NT2/D1 (cell line): ENCODE results near the gene NABP2.
"Not testable (repeated sequence)": the region's sequence is repeated elsewhere in the genome, so short reads cannot be mapped to it uniquely, and the experiment has no call there.

Experiments used
- DNase-seq: peaks from one replicate; pipeline ENCODE4 v3.0.0-alpha.2; 2011; ENCODE audit warnings: low read depth, low spot score
- H3K27me3 ChIP-seq: 2 replicates; pipeline ENCODE4 v1.6.0; 2011; ENCODE audit warnings: mild to moderate bottlenecking; ENCODE audit not compliant: insufficient read length, insufficient read depth
- H3K36me3 ChIP-seq: 2 replicates; pipeline ENCODE4 v1.6.1; 2011; ENCODE audit warnings: mild to moderate bottlenecking, low read length, mixed read lengths; ENCODE audit not compliant: insufficient read depth, insufficient read length
- H3K4me1 ChIP-seq: 2 replicates; pipeline ENCODE4 v1.5.1; 2011; ENCODE audit not compliant: insufficient read depth, insufficient read length
- H3K4me3 ChIP-seq: 2 replicates; pipeline ENCODE4 v1.5.1; 2011; ENCODE audit warnings: low read depth; ENCODE audit not compliant: insufficient read length
- H3K9ac ChIP-seq: 2 replicates; pipeline ENCODE4 v1.6.0; 2011; ENCODE audit warnings: low read depth; ENCODE audit not compliant: insufficient read length
- H3K9me3 ChIP-seq: 2 replicates; pipeline ENCODE4 v1.5.1; 2011; ENCODE audit warnings: mild to moderate bottlenecking, low read length; ENCODE audit not compliant: insufficient read depth
- SUZ12 ChIP-seq: IDR thresholded peaks from 2 replicates; pipeline ENCODE4 v1.6.1; 2011; ENCODE audit not compliant: insufficient read length, insufficient read depth; ENCODE audit errors: extremely low read depth
- YY1 ChIP-seq: IDR thresholded peaks from 2 replicates; pipeline ENCODE4 v1.6.1; 2011; ENCODE audit not compliant: insufficient read length, insufficient read depth
- ZNF274 ChIP-seq: IDR thresholded peaks from 2 replicates; pipeline ENCODE4 v1.6.1; 2011; ENCODE audit warnings: mild to moderate bottlenecking, low read depth, low read length

The NABP2 gene

GRCh38 chr12:56258068-56258819, 34.1 kb downstream of the NABP2 start, which contains the start of gene ANKRD52:
Gene ANKRD52 (minus strand): TSS chr12:56258384. CDS start chr12:56258269, 115 bp downstream.
- Histone ChIP-seq H3K36me3 (peaks cover 40% of the 10 kb centered on the region), H3K4me1 (peaks cover 12% of the 10 kb centered on the region)

GRCh38 chr12:56258820-56259183, 34.7 kb downstream of the NABP2 start:
- Histone ChIP-seq H3K4me3 (peak overlapping the region; percentile 82), H3K4me1 (peaks cover 12% of the 10 kb centered on the region), H3K9ac (peak overlapping the region; percentile 96), H3K36me3 (peaks cover 34% of the 10 kb centered on the region), H3K27me3 (peaks cover 10% of the 10 kb centered on the region), H3K9me3 (no peaks in the 10 kb centered on the region)
- TF ChIP-seq SUZ12, result no peak
- no peak for TF ChIP-seq YY1
- DNase-seq, result no peak

More at GRCh38 chr12:56258068-56258819, 34.1 kb downstream of the NABP2 start, which contains the start of gene ANKRD52:
- DNase-seq, result peak; percentile 60
- H3K4me3 ChIP-seq, result peak within 1 kb of the TSS; percentile 82
- H3K9me3 ChIP-seq, result no peaks in the 10 kb centered on the region
- peak within 1 kb of the TSS; percentile 96 for H3K9ac ChIP-seq
- TF ChIP-seq ZNF274 (no peak), YY1 (no peak), SUZ12 (no peak)
- peaks cover 10% of the 10 kb centered on the region for H3K27me3 ChIP-seq

GRCh38 chr12:56260380-56260779, 36.2 kb downstream of the NABP2 start:
- Histone ChIP-seq H3K9ac (no peak overlapping the region), H3K36me3 (peaks cover 19% of the 10 kb centered on the region), H3K4me3 (no peak overlapping the region), H3K9me3 (no peaks in the 10 kb centered on the region), H3K27me3 (peaks cover 10% of the 10 kb centered on the region), H3K4me1 (peaks cover 12% of the 10 kb centered on the region)
- no peak for DNase-seq
- TF ChIP-seq ZNF274, result no peak
- TF ChIP-seq SUZ12, result no peak
- no peak for TF ChIP-seq YY1

GRCh38 chr12:56260921-56261320, 36.8 kb downstream of the NABP2 start:
- Histone ChIP-seq H3K36me3 (peaks cover 14% of the 10 kb centered on the region), H3K27me3 (peaks cover 10% of the 10 kb centered on the region), H3K4me1 (peaks cover 8% of the 10 kb centered on the region), H3K9ac (no peak overlapping the region), H3K9me3 (no peaks in the 10 kb centered on the region), H3K4me3 (no peak overlapping the region)
- TF ChIP-seq ZNF274 (no peak), SUZ12 (no peak), YY1 (no peak)
- no peak for DNase-seq

GRCh38 chr12:56261503-56262232, 37.5 kb downstream of the NABP2 start:
- Histone ChIP-seq H3K4me3 (no peak overlapping the region), H3K27me3 (peaks cover 10% of the 10 kb centered on the region), H3K9me3 (no peaks in the 10 kb centered on the region), H3K4me1 (peaks cover 4% of the 10 kb centered on the region), H3K36me3 (peaks cover 6% of the 10 kb centered on the region), H3K9ac (no peak overlapping the region)
- DNase-seq, result no peak
- TF ChIP-seq SUZ12, result no peak
- TF ChIP-seq ZNF274, result no peak
- TF ChIP-seq YY1, result no peak

GRCh38 chr12:56262955-56263354, 38.8 kb downstream of the NABP2 start:
- DNase-seq, H3K9ac ChIP-seq, H3K4me3 ChIP-seq, H3K36me3 ChIP-seq, H3K9me3 ChIP-seq, H3K4me1 ChIP-seq: not testable (repeated sequence)
- H3K27me3 ChIP-seq, result peaks cover 10% of the 10 kb centered on the region

GRCh38 chr12:56266068-56266692, 42.0 kb downstream of the NABP2 start:
- not testable (repeated sequence) for H3K27me3 ChIP-seq, H3K4me1 ChIP-seq, H3K9me3 ChIP-seq, DNase-seq
- Histone ChIP-seq H3K36me3 (peaks cover 20% of the 10 kb centered on the region), H3K4me3 (peak overlapping the region; percentile 86), H3K9ac (peak overlapping the region; percentile 91)
